HG03432 (cell line): ENCODE results near the gene MUC16.

Experiments
- ATAC-seq: cut with Tn5 transposase; IDR thresholded peaks from one replicate; pipeline ENCODE4 v1.9.1; 2021; ENCODE audit warnings: mild to moderate bottlenecking, moderate library complexity; ENCODE audit not compliant: unreplicated experiment

Gene MUC16

GRCh38 chr19:9009431-9009830 lies 778 bp downstream of the MUC16 start:
- ATAC-seq = no peak

GRCh38 chr19:9008667-9009066 lies 1.5 kb downstream of the MUC16 start:
- ATAC-seq = no peak

- no peak for ATAC-seq
Measured at GRCh38 chr19:9000933-9001332, 9.3 kb downstream of the MUC16 start.

- no peak for ATAC-seq
Measured at GRCh38 chr19:8988204-8988603, 22.0 kb downstream of the MUC16 start.

- ATAC-seq = no peak
Measured at GRCh38 chr19:8986296-8986695, 23.9 kb downstream of the MUC16 start.

- ATAC-seq = no peak
Measured at GRCh38 chr19:8973501-8974091, 36.6 kb downstream of the MUC16 start.

- no peak for ATAC-seq
Measured at GRCh38 chr19:8965887-8966286, 44.3 kb downstream of the MUC16 start.
